NCI-H128 (cell line): ENCODE measurements around the gene TMEM106C.

ENCODE experiments used
- DNase-seq: peaks from one replicate; lab custom pipeline; 2025; ENCODE audit not compliant: unreplicated experiment; lab: John Stamatoyannopoulos, UW

TMEM106C gene

GRCh38 chr12:47979166-47979565 is 15.8 kb downstream of the TMEM106C start:
- DNase-seq, result no peak

GRCh38 chr12:47979686-47980085 is 16.3 kb downstream of the TMEM106C start:
- DNase-seq, result no peak

GRCh38 chr12:47980197-47980596 is 16.8 kb downstream of the TMEM106C start:
- no peak for DNase-seq

- no peak for DNase-seq
Measured at GRCh38 chr12:47980779-47981495, 17.5 kb downstream of the TMEM106C start.

- no peak for DNase-seq
Measured at GRCh38 chr12:47981496-47982260, 18.3 kb downstream of the TMEM106C start.

GRCh38 chr12:47982311-47982710 is 18.9 kb downstream of the TMEM106C start:
- no peak for DNase-seq

GRCh38 chr12:47982770-47983169 is 19.4 kb downstream of the TMEM106C start:
- DNase-seq, result no peak

GRCh38 chr12:47983541-47984115 is 20.2 kb downstream of the TMEM106C start:
- no peak for DNase-seq

- no peak for DNase-seq
Measured at GRCh38 chr12:47984331-47984801, 21.0 kb downstream of the TMEM106C start.

- DNase-seq, result no peak
Measured at GRCh38 chr12:47985596-47986290, 22.3 kb downstream of the TMEM106C start.

GRCh38 chr12:47986291-47986660 is 22.9 kb downstream of the TMEM106C start:
- DNase-seq, result no peak

GRCh38 chr12:47986832-47987231 is 23.4 kb downstream of the TMEM106C start:
- no peak for DNase-seq

- DNase-seq, result no peak
Measured at GRCh38 chr12:47987411-47988072, 24.1 kb downstream of the TMEM106C start.

GRCh38 chr12:47988073-47989022 is 25.0 kb downstream of the TMEM106C start:
- no peak for DNase-seq

GRCh38 chr12:47989023-47989417 is 25.6 kb downstream of the TMEM106C start:
- DNase-seq, result no peak

GRCh38 chr12:47989666-47990065 is 26.3 kb downstream of the TMEM106C start:
- no peak for DNase-seq

- no peak for DNase-seq
Measured at GRCh38 chr12:47990351-47991105, 27.1 kb downstream of the TMEM106C start.

GRCh38 chr12:47991106-47992061 is 28.0 kb downstream of the TMEM106C start:
- DNase-seq, result no peak
